ENCODE data around the gene SYNGAP1. TPM values are rescaled to one million over a fixed set of nuclear protein-coding genes. Genes with fewer than 3 reads are reported as not detected.

Gene SYNGAP1
- total RNA-seq, 4 donors from 2014 or later, result 3.3 to 8.6 (median 4.1) TPM

GRCh38 chr6:33459226-33459625 lies 39.4 kb downstream of the SYNGAP1 start:
- Histone ChIP-seq H3K9me3 (no peaks in the 10 kb centered on the region), H3K36me3 (peaks cover 0 to 25% (median 0%) of the 10 kb centered on the region in 3 donors), H3K4me1 (peaks cover 5 to 16% (median 7%) of the 10 kb centered on the region in 3 donors), H3K4me3 (no peak overlapping the region), H3K27me3 (no peaks in the 10 kb centered on the region), H3K27ac (no peak overlapping the region)
- intact Hi-C loops (cut with DNase I), result no loop called here
- DNase-seq, result no peak
- WGBS, 2 donors, result 86% methylated on average over 2 of the region's 2 CpGs
- TF ChIP-seq POLR2A (IDR thresholded peaks at IDR 0.05), result no peak
- TF ChIP-seq, protein P1, sequence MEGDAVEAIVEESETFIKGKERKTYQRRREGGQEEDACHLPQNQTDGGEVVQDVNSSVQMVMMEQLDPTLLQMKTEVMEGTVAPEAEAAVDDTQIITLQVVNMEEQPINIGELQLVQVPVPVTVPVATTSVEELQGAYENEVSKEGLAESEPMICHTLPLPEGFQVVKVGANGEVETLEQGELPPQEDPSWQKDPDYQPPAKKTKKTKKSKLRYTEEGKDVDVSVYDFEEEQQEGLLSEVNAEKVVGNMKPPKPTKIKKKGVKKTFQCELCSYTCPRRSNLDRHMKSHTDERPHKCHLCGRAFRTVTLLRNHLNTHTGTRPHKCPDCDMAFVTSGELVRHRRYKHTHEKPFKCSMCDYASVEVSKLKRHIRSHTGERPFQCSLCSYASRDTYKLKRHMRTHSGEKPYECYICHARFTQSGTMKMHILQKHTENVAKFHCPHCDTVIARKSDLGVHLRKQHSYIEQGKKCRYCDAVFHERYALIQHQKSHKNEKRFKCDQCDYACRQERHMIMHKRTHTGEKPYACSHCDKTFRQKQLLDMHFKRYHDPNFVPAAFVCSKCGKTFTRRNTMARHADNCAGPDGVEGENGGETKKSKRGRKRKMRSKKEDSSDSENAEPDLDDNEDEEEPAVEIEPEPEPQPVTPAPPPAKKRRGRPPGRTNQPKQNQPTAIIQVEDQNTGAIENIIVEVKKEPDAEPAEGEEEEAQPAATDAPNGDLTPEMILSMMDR (IDR thresholded peaks at IDR 0.05), result no peak

GRCh38 chr6:33466075-33466735 lies 46.3 kb downstream of the SYNGAP1 start:
- no peak for DNase-seq
- intact Hi-C loops (cut with DNase I), result no loop called here
- H3K27ac ChIP-seq, result no peak overlapping the region
- H3K9me3 ChIP-seq, result no peaks in the 10 kb centered on the region
- WGBS, 2 donors, result 82 to 100% methylated on average over 1 to 4 of the region's 4 CpGs
- no peaks in the 10 kb centered on the region for H3K4me1 ChIP-seq
- TF ChIP-seq, protein P1 (IDR thresholded peaks at IDR 0.05), result no peak
- TF ChIP-seq POLR2A (IDR thresholded peaks at IDR 0.05), result no peak
- no peaks in the 10 kb centered on the region for H3K36me3 ChIP-seq
- no peak overlapping the region for H3K4me3 ChIP-seq
- H3K27me3 ChIP-seq, result no peaks in the 10 kb centered on the region

GRCh38 chr6:33467091-33467490 lies 47.2 kb downstream of the SYNGAP1 start:
- WGBS, 2 donors, result 68 to 69% methylated on average over 7 of the region's 7 CpGs
- no peak for DNase-seq
- no peaks in the 10 kb centered on the region for H3K27me3 ChIP-seq
- no peak for TF ChIP-seq POLR2A (IDR thresholded peaks at IDR 0.05)
- TF ChIP-seq, protein P1 (IDR thresholded peaks at IDR 0.05), result no peak
- intact Hi-C loops (cut with DNase I), result no loop called here
- no peak overlapping the region for H3K4me3 ChIP-seq
- H3K4me1 ChIP-seq, result no peaks in the 10 kb centered on the region
- no peak overlapping the region for H3K27ac ChIP-seq
- no peaks in the 10 kb centered on the region for H3K9me3 ChIP-seq
- no peaks in the 10 kb centered on the region for H3K36me3 ChIP-seq

GRCh38 chr6:33469661-33470060 lies 49.8 kb downstream of the SYNGAP1 start:
- H3K36me3 ChIP-seq, result no peaks in the 10 kb centered on the region
- H3K27me3 ChIP-seq, result no peaks in the 10 kb centered on the region
- TF ChIP-seq POLR2A (IDR thresholded peaks at IDR 0.05), result no peak
- TF ChIP-seq, protein P1 (IDR thresholded peaks at IDR 0.05), result no peak
- 89 to 90% methylated on average over 3 of the region's 3 CpGs for WGBS, 2 donors
- H3K4me1 ChIP-seq, result no peaks in the 10 kb centered on the region
- H3K9me3 ChIP-seq, result no peaks in the 10 kb centered on the region
- H3K27ac ChIP-seq, result no peak overlapping the region
- DNase-seq, result no peak
- H3K4me3 ChIP-seq, result no peak overlapping the region
- intact Hi-C loops (cut with DNase I), result no loop called here

DNA sequence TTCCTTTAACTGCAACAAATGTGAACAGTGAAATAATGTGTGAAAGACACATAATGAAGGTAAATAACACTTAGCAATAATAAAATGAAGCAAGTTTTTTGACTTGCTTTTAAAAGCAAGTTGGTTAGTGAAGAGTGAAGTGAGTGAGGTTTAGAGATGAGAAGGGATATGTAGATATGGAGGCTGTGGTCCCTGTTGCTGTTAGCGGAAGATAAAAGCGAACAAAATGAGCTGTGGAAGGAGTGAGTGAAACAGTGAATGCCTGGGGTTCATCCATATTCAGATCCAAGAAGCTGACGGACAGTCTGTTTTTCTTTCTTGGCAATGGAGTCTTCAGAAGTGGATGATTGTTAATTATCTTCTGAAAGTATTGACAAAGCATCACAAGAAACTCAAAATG lies 58.0 kb downstream of the SYNGAP1 start:
- Histone ChIP-seq H3K27me3 (peaks cover 0 to 8% (median 0%) of the 10 kb centered on the region in 4 donors), H3K4me1 (no peaks in the 10 kb centered on the region), H3K9me3 (no peaks in the 10 kb centered on the region), H3K36me3 (no peaks in the 10 kb centered on the region), H3K27ac (no peak overlapping the region), H3K4me3 (no peak overlapping the region)
- 66 to 70% methylated on average over 3 of the region's 3 CpGs for WGBS, 2 donors
- TF ChIP-seq, protein P1 (IDR thresholded peaks at IDR 0.05), result no peak
- TF ChIP-seq POLR2A (IDR thresholded peaks at IDR 0.05), result no peak
- DNase-seq, result no peak
- intact Hi-C loops (cut with DNase I), result no loop called here
